VCaP (cell line): ENCODE data around the gene GCM1.

ENCODE experiments used
- H3K27ac ChIP-seq: fragments of 450-650 bp; 2 replicates; pipeline ENCODE4 v1.5.1; 2017
- TF ChIP-seq, protein P1 (sequence below): fragments of 450-650 bp; conservative IDR thresholded peaks from 2 replicates; pipeline ENCODE4 v1.5.1; 2017; ENCODE audit warnings: mild to moderate bottlenecking, moderate library complexity

Gene GCM1

DNA sequence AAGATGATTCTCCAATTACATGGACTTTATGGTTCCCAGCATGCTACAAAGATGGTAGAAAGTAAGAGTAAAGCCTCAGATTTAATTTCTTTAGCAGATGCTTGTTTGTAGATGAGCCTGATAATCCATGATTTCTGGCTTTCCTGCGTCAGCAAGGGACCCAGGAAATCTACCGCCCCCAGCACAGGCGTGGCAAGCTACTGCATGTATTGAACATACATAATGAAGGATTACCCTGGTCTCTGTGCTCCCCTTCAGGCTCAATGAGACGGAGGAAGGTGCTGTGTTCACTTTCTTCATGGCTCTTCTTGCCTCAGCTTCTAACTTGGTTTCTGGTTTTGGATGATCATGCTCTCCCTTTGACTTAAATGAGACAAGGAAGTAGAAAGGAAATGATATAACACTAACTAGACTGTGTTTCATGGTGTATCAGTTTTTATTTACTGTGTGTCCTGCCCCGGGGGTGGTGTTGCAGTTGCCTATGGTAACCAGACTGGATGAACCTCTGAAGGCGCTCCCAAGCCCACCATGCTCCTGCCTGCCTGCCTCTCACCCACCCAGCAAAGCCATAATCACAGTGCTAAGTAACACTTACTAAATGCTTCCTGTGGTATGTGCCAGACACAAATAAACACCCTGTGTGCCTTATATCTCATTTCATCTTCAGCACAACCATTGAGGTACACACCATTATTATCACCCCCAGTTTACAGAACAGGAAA lies 17.9 kb downstream of the GCM1 start:
- no peak overlapping the region for H3K27ac ChIP-seq
- TF ChIP-seq, protein P1, sequence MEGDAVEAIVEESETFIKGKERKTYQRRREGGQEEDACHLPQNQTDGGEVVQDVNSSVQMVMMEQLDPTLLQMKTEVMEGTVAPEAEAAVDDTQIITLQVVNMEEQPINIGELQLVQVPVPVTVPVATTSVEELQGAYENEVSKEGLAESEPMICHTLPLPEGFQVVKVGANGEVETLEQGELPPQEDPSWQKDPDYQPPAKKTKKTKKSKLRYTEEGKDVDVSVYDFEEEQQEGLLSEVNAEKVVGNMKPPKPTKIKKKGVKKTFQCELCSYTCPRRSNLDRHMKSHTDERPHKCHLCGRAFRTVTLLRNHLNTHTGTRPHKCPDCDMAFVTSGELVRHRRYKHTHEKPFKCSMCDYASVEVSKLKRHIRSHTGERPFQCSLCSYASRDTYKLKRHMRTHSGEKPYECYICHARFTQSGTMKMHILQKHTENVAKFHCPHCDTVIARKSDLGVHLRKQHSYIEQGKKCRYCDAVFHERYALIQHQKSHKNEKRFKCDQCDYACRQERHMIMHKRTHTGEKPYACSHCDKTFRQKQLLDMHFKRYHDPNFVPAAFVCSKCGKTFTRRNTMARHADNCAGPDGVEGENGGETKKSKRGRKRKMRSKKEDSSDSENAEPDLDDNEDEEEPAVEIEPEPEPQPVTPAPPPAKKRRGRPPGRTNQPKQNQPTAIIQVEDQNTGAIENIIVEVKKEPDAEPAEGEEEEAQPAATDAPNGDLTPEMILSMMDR, result no peak

DNA sequence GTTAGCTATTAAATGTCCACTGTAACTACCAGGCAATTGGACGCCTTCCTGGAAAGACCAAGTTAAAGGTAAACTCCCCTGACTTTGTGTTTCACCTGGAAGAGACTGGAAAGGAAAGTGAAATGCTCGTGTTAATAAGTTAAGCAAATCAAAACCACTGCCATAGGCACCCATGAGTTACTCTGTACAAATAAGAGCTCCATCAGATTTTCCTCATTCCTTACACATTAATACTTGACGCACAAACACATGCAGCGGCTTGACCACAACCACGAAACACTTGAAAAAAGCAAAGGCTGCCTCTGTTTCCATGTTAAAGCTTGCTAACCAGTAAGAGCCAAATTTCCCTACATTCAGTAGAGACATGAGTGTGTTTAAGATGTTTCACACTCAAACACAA lies 19.8 kb downstream of the GCM1 start:
- TF ChIP-seq, protein P1, result no peak
- H3K27ac ChIP-seq, result no peak overlapping the region

DNA sequence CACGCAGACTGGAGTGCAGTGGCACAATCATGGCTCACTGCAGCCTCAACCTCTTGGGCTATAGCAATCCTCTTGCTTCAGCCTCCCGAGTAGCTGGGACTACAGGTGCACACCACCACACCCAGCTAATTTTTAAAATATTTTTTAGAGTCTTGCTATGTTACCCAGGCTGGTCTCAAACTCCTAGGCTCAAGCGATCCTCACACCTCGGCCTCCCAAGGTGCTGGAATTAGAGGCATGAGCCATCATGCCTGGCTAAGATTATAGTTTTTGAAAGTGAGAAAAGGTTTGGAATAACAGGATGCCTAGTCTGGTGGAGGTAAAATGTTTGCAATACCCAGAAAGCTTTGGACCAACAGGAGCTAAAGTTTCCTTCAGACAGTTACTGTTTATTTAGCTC lies 23.4 kb downstream of the GCM1 start:
- TF ChIP-seq, protein P1, result no peak
- H3K27ac ChIP-seq, result no peak overlapping the region

DNA sequence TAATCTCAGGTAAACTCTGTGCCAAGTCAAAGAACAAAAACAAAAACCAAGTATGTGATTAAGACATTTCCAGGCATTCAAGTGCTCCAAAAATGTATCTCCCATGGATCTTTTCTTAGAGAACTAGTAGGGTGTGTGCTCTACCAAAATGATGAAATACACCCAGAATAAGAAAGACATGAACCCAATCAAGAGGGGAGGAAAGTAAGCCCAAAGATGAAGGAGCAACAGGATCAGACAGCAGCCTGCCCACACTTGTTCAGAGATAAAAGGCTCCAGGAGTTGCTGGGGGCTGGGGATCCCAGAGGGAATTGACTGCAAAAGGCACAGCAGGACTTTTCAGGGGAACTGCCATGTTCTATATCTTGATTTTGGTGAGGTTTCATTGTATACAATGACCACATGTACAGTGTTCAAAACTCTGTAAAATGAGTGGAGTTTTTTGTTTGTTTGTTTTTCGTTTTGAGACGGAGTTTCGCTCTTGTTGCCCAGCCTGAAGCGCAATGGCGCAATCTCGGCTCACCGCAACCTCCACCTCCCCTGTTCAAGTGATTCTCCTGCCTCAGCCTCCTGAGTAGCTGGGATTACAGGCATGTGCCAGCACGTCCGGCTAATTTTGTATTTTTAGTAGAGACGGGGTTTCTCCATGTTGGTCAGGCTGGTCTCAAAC lies 24.4 kb downstream of the GCM1 start:
- no peak overlapping the region for H3K27ac ChIP-seq
- TF ChIP-seq, protein P1, result no peak

DNA sequence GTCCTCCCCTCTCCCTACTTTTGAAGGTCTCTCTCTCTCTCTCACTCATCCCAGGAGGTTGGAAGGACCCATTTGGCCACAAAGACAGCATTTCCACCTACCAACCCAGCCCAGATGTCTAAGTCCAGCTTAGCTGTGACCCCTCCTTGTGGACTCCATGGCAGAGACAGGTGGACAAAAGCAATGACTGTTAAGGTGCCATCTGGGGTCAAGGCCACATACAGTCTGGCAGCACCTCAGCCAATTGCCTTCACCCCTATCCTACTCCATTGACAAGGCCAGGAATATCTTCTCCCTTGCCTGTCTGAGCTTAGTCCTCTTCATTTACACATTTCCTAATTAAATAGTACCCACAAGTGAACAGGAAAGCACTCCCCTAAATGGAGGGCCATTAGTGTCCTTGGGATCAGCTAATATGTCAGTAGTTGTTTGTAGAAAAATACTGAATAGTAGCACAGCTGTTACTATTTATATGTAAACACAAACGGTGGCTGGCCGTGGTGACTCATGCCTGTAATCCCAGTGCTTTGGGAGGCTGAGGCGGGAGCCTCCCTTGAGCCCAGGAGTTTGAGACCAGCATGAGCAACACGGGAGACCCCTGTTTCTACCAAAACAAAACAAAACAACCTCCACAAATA lies 28.8 kb downstream of the GCM1 start:
- peak overlapping the region; percentile 49 for H3K27ac ChIP-seq

DNA sequence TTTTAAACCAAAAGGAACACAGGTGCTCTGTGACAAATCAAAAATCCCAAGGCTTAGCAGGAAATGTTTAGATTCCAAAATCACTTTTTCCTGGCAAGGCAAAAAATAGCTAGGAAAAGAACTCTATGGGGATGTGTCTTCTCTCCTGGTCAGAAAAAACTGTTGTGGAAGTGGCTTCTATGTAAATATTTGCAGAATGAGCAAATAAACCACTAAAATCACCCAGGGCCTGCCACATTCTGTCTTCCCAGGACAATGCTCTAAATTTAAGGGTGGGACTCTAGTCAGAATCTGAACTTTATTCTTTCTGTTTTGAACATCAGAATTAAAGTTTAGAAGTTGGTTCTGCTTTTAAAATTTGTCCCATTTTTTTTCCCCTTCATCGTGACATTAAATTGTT lies 29.3 kb downstream of the GCM1 start:
- TF ChIP-seq, protein P1, result no peak
- peak overlapping the region; percentile 49 for H3K27ac ChIP-seq

More for the DNA sequence above, 28.8 kb downstream of the GCM1 start:
- TF ChIP-seq, protein P1, result no peak

DNA sequence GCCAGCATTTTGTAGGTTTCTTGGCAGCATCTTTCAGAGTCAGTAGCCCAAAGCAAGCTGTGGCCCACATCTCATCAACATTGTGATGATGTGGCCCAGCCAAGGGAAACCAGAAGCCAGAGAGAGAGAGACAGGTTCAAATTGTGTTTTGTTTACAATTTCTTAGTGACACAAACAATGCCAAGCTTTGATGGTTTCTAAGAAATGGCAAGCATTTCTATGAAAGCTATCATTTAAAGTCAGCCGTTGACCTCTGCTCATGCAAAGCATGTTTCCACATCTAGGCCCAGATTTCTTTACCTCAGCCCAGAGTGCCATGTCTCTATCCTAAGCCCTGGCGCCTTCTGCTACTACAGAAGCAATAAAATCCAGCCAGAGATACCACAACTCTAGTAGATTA lies 32.9 kb downstream of the GCM1 start:
- TF ChIP-seq, protein P1, result no peak
- no peak overlapping the region for H3K27ac ChIP-seq
